Measurements from ENCODE around the gene AIFM2. TPM values are rescaled to one million over a fixed set of nuclear protein-coding genes. Genes with fewer than 3 reads are reported as not detected.
A peak's percentile ranks its signal among the peaks of the same experiment; 100 is the strongest.

Gene AIFM2
- total RNA-seq, 4 donors from 2014 or later, result 13.3 to 21.8 (median 17.2) TPM

DNA sequence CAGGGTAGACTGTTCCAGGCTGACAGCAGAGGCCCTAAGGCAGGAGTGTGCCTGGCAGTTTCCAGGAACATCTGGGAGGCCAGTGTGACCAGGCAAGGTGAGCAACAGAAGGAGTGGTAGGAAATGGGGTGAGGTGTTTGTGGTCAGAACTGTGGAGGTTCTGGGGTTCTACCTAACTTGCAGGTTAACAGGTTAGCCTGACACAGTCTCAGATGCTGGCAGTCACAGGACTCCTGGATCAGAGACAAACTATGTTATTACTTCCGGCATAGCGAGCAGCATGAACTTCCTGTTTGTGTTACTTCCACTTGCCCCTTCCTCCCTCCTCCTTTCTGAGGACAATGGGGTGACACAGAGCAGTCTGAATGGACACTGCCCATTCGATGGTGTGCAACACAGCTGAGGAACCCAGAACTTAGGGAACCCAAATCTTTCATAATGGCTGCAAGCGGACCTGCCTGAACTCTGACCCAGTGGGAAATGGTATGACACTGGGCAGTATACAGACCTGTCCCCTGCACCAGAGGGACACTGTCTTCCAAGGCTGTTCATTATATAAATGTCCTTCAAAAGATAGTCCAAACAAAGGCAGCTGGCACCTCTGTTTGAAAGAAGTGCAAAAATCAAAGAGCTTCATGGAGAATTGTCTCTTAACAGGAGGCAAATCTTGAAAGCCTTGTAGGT lies 41.6 kb upstream of the AIFM2 start:
- intact Hi-C loops (cut with DNase I), result no loop called here
- Histone ChIP-seq H3K9me3 (no peaks in the 10 kb centered on the region), H3K4me3 (no peak overlapping the region), H3K27me3 (peaks cover 0 to 10% (median 0%) of the 10 kb centered on the region in 4 donors), H3K4me1 (peaks cover 5 to 18% (median 8%) of the 10 kb centered on the region in 4 donors), H3K36me3 (no peaks in the 10 kb centered on the region), H3K27ac (replicated peaks in 1 of 4) (no peak overlapping the region)
- WGBS, result 55% methylated on average over 4 of the region's 4 CpGs
- no peak for DNase-seq (ENCODE audit: extremely low spot score)
- TF ChIP-seq POLR2A (IDR thresholded peaks at IDR 0.05; ENCODE audit: low read depth) (no peak), POLR2AphosphoS5 (IDR thresholded peaks at IDR 0.05) (no peak), EP300 (IDR thresholded peaks at IDR 0.05) (no peak)
- TF ChIP-seq, protein P1, sequence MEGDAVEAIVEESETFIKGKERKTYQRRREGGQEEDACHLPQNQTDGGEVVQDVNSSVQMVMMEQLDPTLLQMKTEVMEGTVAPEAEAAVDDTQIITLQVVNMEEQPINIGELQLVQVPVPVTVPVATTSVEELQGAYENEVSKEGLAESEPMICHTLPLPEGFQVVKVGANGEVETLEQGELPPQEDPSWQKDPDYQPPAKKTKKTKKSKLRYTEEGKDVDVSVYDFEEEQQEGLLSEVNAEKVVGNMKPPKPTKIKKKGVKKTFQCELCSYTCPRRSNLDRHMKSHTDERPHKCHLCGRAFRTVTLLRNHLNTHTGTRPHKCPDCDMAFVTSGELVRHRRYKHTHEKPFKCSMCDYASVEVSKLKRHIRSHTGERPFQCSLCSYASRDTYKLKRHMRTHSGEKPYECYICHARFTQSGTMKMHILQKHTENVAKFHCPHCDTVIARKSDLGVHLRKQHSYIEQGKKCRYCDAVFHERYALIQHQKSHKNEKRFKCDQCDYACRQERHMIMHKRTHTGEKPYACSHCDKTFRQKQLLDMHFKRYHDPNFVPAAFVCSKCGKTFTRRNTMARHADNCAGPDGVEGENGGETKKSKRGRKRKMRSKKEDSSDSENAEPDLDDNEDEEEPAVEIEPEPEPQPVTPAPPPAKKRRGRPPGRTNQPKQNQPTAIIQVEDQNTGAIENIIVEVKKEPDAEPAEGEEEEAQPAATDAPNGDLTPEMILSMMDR (IDR thresholded peaks at IDR 0.05), result no peak

DNA sequence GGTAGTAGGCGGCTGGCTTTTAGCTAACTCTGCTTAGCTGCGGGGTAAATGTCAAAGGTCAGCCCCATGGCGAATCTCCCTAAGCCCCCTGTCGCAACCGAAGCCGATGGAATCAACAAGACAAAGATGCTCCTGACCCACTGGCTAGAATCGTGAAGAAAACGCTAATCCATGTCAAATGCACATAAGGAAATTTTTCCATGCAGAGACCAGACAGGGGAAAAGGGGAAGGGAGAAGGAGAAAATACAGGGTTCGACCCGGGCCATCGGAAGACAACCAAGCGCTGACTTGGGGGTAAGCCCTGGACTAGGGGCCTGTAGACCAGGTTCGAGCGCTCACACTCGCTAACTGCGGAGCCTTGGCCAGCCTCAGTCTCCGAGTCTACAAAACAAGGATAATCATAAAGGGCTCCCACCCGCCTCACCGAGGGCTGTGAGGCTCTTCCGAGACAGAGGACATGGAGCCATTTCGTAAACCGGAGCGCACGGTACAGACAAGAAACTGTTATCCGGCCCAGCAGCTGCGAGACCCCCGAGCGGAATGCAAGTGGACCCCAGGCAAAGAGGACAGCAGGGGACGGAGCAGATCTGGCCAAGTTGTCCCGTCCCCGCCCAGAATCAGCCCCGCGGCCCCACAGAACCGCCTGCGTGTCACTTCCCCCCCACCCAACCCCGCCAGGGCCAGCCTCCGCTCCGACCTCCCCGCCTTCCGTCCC lies 37.2 kb upstream of the AIFM2 start:
- Histone ChIP-seq H3K4me1 (peaks cover 32 to 51% (median 47%) of the 10 kb centered on the region in 4 donors), H3K4me3 (peak overlapping the region; percentile 84 to 96 (median 90)), H3K9me3 (no peaks in the 10 kb centered on the region), H3K27ac (replicated peaks in 1 of 4) (peak overlapping the region; percentile 93 to 96 (median 94)), H3K27me3 (no peaks in the 10 kb centered on the region), H3K36me3 (peaks cover 0 to 8% (median 0%) of the 10 kb centered on the region in 4 donors)
- intact Hi-C loops (cut with DNase I), result no loop called here
- no peak for DNase-seq (ENCODE audit: extremely low spot score)
- TF ChIP-seq POLR2A (IDR thresholded peaks at IDR 0.05; ENCODE audit: low read depth) (no peak), EP300 (IDR thresholded peaks at IDR 0.05) (no peak), POLR2AphosphoS5 (IDR thresholded peaks at IDR 0.05) (no peak)
- TF ChIP-seq, protein P1 (IDR thresholded peaks at IDR 0.05), result no peak
- under 1% methylated on average over 26 of the region's 40 CpGs for WGBS

DNA sequence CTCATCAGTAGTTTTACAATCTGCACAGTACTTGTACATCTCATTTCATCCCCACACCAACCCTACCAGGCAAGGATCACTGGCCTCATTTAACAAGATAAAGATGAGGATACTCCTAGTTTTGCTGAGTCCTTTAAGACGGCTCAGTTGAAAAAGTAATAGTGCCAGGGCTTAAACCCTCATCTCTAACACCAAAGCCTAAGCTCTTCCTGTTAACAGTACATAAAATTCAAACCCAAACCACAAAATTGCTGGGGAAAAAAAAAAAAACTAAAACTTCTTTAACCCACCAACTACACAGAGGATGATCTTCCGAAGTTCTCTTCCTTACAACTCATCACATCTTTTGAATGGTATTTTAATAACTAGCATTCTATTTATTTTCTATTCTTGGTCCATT lies 36.4 kb upstream of the AIFM2 start:
- Histone ChIP-seq H3K36me3 (peaks cover 0 to 8% (median 0%) of the 10 kb centered on the region in 4 donors), H3K4me3 (peak overlapping the region; percentile 84 to 96 (median 90)), H3K9me3 (no peaks in the 10 kb centered on the region), H3K4me1 (peaks cover 35 to 55% (median 54%) of the 10 kb centered on the region in 4 donors), H3K27me3 (no peaks in the 10 kb centered on the region), H3K27ac (replicated peaks in 1 of 4) (peak overlapping the region in 2 of 4 donors; percentile 94 to 96)
- 35% methylated on average over 2 of the region's 2 CpGs for WGBS
- no peak for DNase-seq (ENCODE audit: extremely low spot score)
- intact Hi-C loops (cut with DNase I), result no loop called here
- TF ChIP-seq POLR2A (IDR thresholded peaks at IDR 0.05; ENCODE audit: low read depth), result no peak
- TF ChIP-seq, protein P1 (IDR thresholded peaks at IDR 0.05), result no peak

DNA sequence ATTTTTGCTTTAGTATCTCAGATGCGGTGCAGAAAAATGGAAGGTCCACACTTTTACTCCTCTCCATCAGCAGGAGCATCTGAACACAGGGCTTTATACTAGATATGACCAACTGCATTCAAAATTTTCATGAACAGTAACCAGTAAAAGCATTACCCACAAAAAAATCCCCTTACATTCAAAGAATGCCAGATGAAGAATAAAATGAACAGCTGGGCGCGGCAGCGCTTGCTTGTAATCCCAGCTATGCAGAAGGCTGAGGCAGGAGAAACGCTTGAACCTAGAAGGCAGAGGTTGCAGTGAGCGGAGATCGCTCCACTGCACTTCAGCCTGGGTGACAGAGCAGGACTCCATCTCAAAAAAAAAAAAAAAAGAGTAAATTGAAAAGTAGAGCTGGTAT lies 34.6 kb upstream of the AIFM2 start:
- intact Hi-C loops (cut with DNase I), result no loop called here
- peaks cover 0 to 8% (median 0%) of the 10 kb centered on the region in 4 donors for H3K36me3 ChIP-seq
- DNase-seq (ENCODE audit: extremely low spot score), result no peak
- peaks cover 43 to 72% (median 70%) of the 10 kb centered on the region in 4 donors for H3K4me1 ChIP-seq
- no peak overlapping the region for H3K27ac ChIP-seq (replicated peaks in 1 of 4)
- no peaks in the 10 kb centered on the region for H3K27me3 ChIP-seq
- H3K9me3 ChIP-seq, result no peaks in the 10 kb centered on the region
- H3K4me3 ChIP-seq, result no peak overlapping the region
- WGBS, result 90% methylated on average over 7 of the region's 7 CpGs
- TF ChIP-seq EP300 (IDR thresholded peaks at IDR 0.05) (no peak), POLR2AphosphoS5 (IDR thresholded peaks at IDR 0.05) (no peak), POLR2A (IDR thresholded peaks at IDR 0.05; ENCODE audit: low read depth) (no peak)
- TF ChIP-seq, protein P1 (IDR thresholded peaks at IDR 0.05), result no peak
